ENCODE data around the gene ASB1.

DNA sequence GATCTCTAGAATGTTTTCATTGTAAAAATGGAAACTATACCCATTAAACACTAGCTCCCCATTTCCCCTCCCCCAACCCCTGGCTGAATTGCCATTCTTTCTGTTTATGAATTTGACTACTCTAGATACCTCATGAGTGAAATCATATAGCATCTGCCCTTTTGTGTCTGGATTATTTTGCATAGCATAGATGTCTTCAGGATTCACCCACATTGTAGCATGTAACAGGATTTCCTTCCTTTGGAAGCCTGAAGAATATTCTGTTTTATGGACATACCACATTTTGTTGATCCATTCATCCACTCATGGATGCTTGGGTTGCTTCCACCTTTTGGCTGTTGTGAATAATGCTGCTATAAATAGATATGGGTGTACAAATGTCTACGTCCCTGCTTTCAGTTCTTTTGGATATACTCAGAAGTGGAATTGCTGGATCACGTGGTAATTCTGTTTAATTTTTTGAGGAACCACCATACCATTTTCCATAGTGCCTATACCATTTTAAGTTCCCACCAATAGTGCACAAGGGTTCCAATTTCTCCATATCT lies 7.7 kb upstream of the ASB1 start:
- TF ChIP-seq, protein P1, sequence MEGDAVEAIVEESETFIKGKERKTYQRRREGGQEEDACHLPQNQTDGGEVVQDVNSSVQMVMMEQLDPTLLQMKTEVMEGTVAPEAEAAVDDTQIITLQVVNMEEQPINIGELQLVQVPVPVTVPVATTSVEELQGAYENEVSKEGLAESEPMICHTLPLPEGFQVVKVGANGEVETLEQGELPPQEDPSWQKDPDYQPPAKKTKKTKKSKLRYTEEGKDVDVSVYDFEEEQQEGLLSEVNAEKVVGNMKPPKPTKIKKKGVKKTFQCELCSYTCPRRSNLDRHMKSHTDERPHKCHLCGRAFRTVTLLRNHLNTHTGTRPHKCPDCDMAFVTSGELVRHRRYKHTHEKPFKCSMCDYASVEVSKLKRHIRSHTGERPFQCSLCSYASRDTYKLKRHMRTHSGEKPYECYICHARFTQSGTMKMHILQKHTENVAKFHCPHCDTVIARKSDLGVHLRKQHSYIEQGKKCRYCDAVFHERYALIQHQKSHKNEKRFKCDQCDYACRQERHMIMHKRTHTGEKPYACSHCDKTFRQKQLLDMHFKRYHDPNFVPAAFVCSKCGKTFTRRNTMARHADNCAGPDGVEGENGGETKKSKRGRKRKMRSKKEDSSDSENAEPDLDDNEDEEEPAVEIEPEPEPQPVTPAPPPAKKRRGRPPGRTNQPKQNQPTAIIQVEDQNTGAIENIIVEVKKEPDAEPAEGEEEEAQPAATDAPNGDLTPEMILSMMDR (IDR thresholded peaks at IDR 0.05), result no peak
- TF ChIP-seq POLR2A (IDR thresholded peaks at IDR 0.05) (no peak), EP300 (IDR thresholded peaks at IDR 0.05) (no peak), POLR2AphosphoS5 (IDR thresholded peaks at IDR 0.05) (no peak)
